GM12874 (cell line): ENCODE measurements around the gene L3MBTL3.

ENCODE experiments used
- CTCF ChIP-seq: IDR thresholded peaks from 2 replicates; pipeline ENCODE4 v1.5.1; 2011; ENCODE audit warnings: low read depth, mild to moderate bottlenecking, control low read depth, low read length, moderate library complexity; ENCODE audit not compliant: insufficient read depth

L3MBTL3 gene

GRCh38 chr6:130158056-130158455 lies 139.7 kb downstream of the L3MBTL3 start:
- no peak for TF ChIP-seq CTCF

GRCh38 chr6:130158548-130158947 lies 140.2 kb downstream of the L3MBTL3 start:
- no peak for TF ChIP-seq CTCF

- TF ChIP-seq CTCF = no peak
Observed at GRCh38 chr6:130159956-130160355, 141.6 kb downstream of the L3MBTL3 start.

GRCh38 chr6:130161683-130162404 lies 143.5 kb downstream of the L3MBTL3 start:
- no peak for TF ChIP-seq CTCF

- no peak for TF ChIP-seq CTCF
Observed at GRCh38 chr6:130162421-130162820, 144.0 kb downstream of the L3MBTL3 start.

- TF ChIP-seq CTCF = no peak
Observed at GRCh38 chr6:130163266-130163665, 144.9 kb downstream of the L3MBTL3 start.

- no peak for TF ChIP-seq CTCF
Observed at GRCh38 chr6:130164251-130164650, 145.9 kb downstream of the L3MBTL3 start.
